GM12874 (cell line): Measurements from ENCODE around the gene DGKQ.

Experiments used
- TF ChIP-seq, protein P1 (sequence below): IDR thresholded peaks from 2 replicates; pipeline ENCODE4 v1.5.1; 2011; ENCODE audit warnings: low read depth, mild to moderate bottlenecking, control low read depth, low read length, moderate library complexity; ENCODE audit not compliant: insufficient read depth

Gene DGKQ

GRCh38 chr4:1006856-1007255 is 33.5 kb upstream of the DGKQ start:
- TF ChIP-seq, protein P1, sequence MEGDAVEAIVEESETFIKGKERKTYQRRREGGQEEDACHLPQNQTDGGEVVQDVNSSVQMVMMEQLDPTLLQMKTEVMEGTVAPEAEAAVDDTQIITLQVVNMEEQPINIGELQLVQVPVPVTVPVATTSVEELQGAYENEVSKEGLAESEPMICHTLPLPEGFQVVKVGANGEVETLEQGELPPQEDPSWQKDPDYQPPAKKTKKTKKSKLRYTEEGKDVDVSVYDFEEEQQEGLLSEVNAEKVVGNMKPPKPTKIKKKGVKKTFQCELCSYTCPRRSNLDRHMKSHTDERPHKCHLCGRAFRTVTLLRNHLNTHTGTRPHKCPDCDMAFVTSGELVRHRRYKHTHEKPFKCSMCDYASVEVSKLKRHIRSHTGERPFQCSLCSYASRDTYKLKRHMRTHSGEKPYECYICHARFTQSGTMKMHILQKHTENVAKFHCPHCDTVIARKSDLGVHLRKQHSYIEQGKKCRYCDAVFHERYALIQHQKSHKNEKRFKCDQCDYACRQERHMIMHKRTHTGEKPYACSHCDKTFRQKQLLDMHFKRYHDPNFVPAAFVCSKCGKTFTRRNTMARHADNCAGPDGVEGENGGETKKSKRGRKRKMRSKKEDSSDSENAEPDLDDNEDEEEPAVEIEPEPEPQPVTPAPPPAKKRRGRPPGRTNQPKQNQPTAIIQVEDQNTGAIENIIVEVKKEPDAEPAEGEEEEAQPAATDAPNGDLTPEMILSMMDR = no peak

- TF ChIP-seq, protein P1 = no peak
These were observed 31.5 kb upstream of the DGKQ start for GRCh38 chr4:1004557-1005485.

DNA sequence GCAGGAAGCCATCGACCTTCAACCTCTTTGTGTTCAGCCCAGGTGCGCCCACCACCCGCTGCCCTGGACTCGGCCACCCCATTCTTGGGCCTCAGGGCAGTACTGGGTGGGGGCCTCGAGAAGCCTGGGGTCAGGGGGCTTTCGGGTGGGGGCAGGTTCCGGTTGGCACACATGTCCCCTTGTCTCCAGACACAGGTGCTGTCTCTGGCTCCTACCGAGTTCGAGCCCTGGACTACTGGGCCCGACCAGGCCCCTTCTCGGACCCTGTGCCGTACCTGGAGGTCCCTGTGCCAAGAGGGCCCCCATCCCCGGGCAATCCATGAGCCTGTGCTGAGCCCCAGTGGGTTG is 30.7 kb upstream of the DGKQ start:
- TF ChIP-seq, protein P1 = no peak

DNA sequence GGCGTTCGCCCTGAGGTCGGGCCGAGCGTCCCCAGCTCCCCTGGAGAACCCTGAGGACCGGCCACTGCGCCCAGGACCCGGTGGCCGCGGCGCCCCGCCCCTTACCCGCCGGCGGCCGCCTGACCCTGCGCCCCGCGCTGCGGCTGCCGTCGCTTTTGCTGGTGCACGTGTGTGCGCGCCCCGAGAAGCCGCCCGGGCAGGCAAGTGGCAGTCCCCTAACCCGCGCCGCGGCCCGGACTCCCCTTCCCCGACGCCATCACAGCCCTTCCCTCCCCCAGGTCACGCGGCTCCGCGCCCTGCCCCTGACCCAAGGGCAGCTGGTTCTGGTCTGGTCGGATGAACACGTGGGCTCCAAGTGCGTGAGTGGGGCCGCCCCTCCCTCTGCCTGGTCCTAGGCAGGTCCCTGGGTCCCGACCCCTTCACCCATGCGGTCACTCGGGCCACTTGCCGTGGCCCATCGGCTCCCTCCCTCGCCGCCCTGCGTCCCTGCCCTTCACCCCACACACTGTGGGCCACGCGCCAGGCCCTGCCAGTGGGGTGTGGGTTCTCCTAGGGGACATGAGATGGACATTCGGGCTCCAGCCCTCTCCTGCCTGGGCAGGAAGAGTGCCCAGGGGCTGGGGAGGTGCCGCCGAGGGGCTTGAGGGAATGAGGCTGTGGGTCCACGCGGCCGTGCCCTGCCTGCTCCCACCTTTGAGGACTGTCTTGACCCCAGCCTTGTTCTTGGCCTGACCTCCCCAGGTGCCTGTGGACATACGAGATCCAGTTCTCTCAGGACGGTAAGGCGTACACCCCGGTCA is 30.1 kb upstream of the DGKQ start:
- TF ChIP-seq, protein P1 = no peak

DNA sequence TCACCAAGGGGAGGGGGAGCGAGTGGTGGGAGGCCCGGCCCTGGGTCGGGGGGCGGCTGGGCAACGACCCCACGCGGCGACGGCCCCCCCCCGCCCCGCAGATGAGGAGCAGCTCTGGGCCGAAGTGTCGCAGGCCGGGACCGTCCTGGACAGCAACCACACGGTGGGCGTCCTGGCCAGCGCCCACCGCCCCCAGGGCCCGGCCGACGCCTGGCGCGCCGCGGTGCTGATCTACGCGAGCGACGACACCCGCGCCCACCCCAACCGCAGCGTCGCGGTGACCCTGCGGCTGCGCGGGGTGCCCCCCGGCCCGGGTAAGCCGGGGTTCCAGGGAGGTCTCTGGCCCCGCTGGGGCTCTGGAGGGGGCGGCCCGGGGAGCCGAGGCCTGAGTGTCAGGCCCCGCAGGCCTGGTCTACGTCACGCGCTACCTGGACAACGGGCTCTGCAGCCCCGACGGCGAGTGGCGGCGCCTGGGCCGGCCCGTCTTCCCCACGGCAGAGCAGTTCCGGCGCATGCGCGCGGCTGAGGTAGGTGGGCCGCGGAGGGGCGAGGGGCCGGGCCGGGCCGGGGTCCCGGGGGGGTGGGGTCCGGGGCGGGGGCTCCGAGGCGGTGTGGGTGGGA is 29.4 kb upstream of the DGKQ start:
- TF ChIP-seq, protein P1 = no peak

DNA sequence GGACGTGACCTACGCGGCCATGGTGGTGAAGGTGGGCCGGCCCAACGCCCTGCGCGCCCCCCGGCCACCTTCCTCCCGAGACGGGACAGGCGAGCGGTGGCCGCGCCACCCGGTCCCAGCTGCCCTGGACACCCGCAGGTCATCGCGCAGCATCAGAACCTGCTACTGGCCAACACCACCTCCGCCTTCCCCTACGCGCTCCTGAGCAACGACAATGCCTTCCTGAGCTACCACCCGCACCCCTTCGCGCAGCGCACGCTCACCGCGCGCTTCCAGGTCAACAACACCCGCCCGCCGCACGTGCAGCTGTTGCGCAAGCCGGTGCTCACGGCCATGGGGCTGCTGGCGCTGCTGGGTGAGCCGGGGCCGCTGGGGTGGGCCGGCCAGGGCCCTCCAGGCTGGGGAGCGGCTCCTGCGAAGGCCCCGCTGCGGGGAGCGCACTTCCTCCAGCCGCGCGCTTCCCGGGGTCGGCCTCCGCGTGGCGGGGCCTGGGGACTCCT is 28.8 kb upstream of the DGKQ start:
- TF ChIP-seq, protein P1 = no peak
